Breast epithelium (tissue), 3 donors: Measurements from ENCODE around the gene CHN2.

Experiments
- CTCF ChIP-seq, 3 donors: fragments of 450-650 bp; IDR thresholded peaks; one replicate each; pipeline ENCODE4 v1.5.1; 2016 to 2017; ENCODE audit warnings: antibody characterized with exemption in 3 of 3, mild to moderate bottlenecking in 3 of 3, moderate library complexity in 3 of 3
- POLR2A ChIP-seq: fragments of 450-650 bp; IDR thresholded peaks from one replicate; pipeline ENCODE4 v1.6.1; 2016; ENCODE audit warnings: antibody characterized with exemption, mild to moderate bottlenecking, moderate library complexity

- TF ChIP-seq CTCF (IDR thresholded peaks at IDR 0.05) (no peak), POLR2A (no peak)
Measured at GRCh38 chr7:29354340-29354739, 159.8 kb downstream of the CHN2 start.
